ENCODE data around the gene KLLN. TPM values are rescaled to one million over a fixed set of nuclear protein-coding genes. Genes with fewer than 3 reads are reported as not detected.

KLLN gene
- total and polyA plus RNA-seq, 12 donors, result 0.24 to 1.5 (median 0.82) TPM

- Histone ChIP-seq H3K27ac (peak overlapping the region in 3 of 5 donors; percentile 1 to 97 (median 97)), H3K4me3 (peak overlapping the region in 2 of 4 donors; percentile 8 to 90), H3K9me3 (replicated peaks in 1 of 3) (no peaks in the 10 kb centered on the region), H3K36me3 (replicated peaks in 1 of 2) (peaks cover 0 to 4% of the 10 kb centered on the region in 2 donors), H3K27me3 (no peaks in the 10 kb centered on the region), H3K4me1 (replicated peaks in 1 of 2) (peaks cover under 1 to 54% of the 10 kb centered on the region in 2 donors)
- intact Hi-C loops (cut with DNase I), result loop anchor here (10.0 kb wide), 2 partner anchors 247 to 517 kb away; no protein-coding TSS in a partner anchor
- TF ChIP-seq CTCF (IDR thresholded peaks at IDR 0.05) (no peak), POLR2A (IDR thresholded peaks at IDR 0.05) (no peak)
- WGBS, 4 donors, result 10 to 19% (median 14%) methylated on average over 1 of the region's 1 CpG
- DNase-seq, result no peak
These were observed 4.9 kb upstream of the KLLN start for GRCh38 chr10:87868277-87868676.

- Histone ChIP-seq H3K27me3 (no peaks in the 10 kb centered on the region), H3K36me3 (replicated peaks in 1 of 2) (peaks cover 0 to 1% of the 10 kb centered on the region in 2 donors), H3K4me1 (replicated peaks in 1 of 2) (peaks cover 0 to 46% of the 10 kb centered on the region in 2 donors), H3K9me3 (replicated peaks in 1 of 3) (no peaks in the 10 kb centered on the region), H3K27ac (peak overlapping the region in 3 of 5 donors; percentile 46 to 97 (median 97)), H3K4me3 (peak overlapping the region in 2 of 4 donors; percentile 67 to 90)
- TF ChIP-seq CTCF (IDR thresholded peaks at IDR 0.05) (no peak), POLR2A (IDR thresholded peaks at IDR 0.05) (no peak)
- no peak for DNase-seq
- intact Hi-C loops (cut with DNase I), result loop anchor here (10.0 kb wide), 2 partner anchors 247 to 517 kb away; no protein-coding TSS in a partner anchor
These were observed 4.1 kb upstream of the KLLN start for GRCh38 chr10:87867453-87867852.

- peak overlapping the region in 2 of 4 donors; percentile 67 to 90 for H3K4me3 ChIP-seq
- TF ChIP-seq POLR2A (IDR thresholded peaks at IDR 0.05) (no peak), CTCF (IDR thresholded peaks at IDR 0.05) (no peak)
- no peak for DNase-seq
- H3K27ac ChIP-seq, result peak overlapping the region in 3 of 5 donors; percentile 46 to 97 (median 97)
- intact Hi-C loops (cut with DNase I), result loop anchor here (10.0 kb wide), 2 partner anchors 248 to 518 kb away; no protein-coding TSS in a partner anchor
- H3K36me3 ChIP-seq (replicated peaks in 1 of 2), result no peaks in the 10 kb centered on the region
- WGBS, 4 donors, result 2 to 5% (median 2%) methylated on average over 3 of the region's 3 CpGs
- no peaks in the 10 kb centered on the region for H3K9me3 ChIP-seq (replicated peaks in 1 of 3)
- H3K4me1 ChIP-seq (replicated peaks in 1 of 2), result peaks cover 0 to 39% of the 10 kb centered on the region in 2 donors
- no peaks in the 10 kb centered on the region for H3K27me3 ChIP-seq
These were observed 3.2 kb upstream of the KLLN start for GRCh38 chr10:87866412-87866974.

DNA sequence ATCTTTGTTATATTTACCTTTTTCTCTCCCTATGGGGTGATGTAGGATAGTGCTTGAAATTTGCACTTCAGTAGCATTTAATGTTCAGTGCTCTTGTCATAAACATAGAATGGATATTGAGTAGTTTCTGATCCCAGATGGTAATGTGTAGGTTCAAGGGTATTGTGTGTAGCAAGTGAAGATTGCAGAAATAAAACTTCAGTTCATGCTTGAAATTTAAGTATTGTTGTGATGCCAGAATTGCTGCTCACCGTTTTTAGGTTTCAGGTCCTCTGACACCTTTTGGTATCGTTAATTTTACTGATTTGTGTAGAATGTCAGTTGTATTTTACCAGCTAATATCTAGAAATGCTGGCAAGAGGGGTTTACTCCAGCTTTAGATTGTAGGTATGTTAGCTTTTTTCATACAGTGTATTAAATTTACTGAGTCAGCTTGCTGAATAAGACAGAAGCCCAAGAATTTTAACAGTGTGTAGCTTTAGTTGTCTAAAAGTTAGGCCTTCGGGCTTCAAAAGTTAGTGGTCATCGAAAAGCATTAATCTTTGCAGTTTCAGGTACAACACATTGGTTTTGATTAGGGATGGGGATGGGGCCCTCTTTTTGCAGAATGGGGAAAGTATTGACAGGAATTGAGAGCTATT, 2.0 kb upstream of the KLLN start:
- Histone ChIP-seq H3K9me3 (replicated peaks in 1 of 3) (no peaks in the 10 kb centered on the region), H3K27me3 (no peaks in the 10 kb centered on the region), H3K4me3 (peak overlapping the region; percentile 52 to 90 (median 77)), H3K4me1 (replicated peaks in 1 of 2) (peaks cover 0 to 42% of the 10 kb centered on the region in 2 donors), H3K27ac (peak overlapping the region in 4 of 5 donors; percentile 89 to 97 (median 96)), H3K36me3 (replicated peaks in 1 of 2) (no peaks in the 10 kb centered on the region)
- 1 to 3% (median 1%) methylated on average over 4 of the region's 4 CpGs for WGBS, 4 donors
- no peak for TF ChIP-seq POLR2A (IDR thresholded peaks at IDR 0.05)
- TF ChIP-seq CTCF (IDR thresholded peaks at IDR 0.05), result no peak
- intact Hi-C loops (cut with DNase I), result loop anchor here (10.0 kb wide), 2 partner anchors 249 to 519 kb away; no protein-coding TSS in a partner anchor
- no peak for DNase-seq

Measured in adrenal gland (tissue), 12 donors.